Esophagus squamous epithelium (tissue), 5 donors: Measurements from ENCODE around the gene BCAR3. TPM values are rescaled to one million over a fixed set of nuclear protein-coding genes. Genes with fewer than 3 reads are reported as not detected.

Experiments
- DNase-seq: peaks from one replicate; lab custom pipeline; 2025; lab: John Stamatoyannopoulos, UW
- H3K27ac ChIP-seq, 4 donors: fragments of 200-600 bp; sonication (generic); one replicate each; pipeline ENCODE4 v1.5.1; 2016 to 2019; ENCODE audit warnings: mild to moderate bottlenecking in 1 of 4
- H3K27me3 ChIP-seq, 4 donors: fragments of 200-600 bp; sonication (generic); 1 replicate in 3 of 4; 2 replicates in 1 of 4; pipeline versions ENCODE4 v1.5.1 to v1.6.0; 2017 to 2021; ENCODE audit warnings: antibody characterized with exemption in 1 of 4
- H3K36me3 ChIP-seq, 3 donors: fragments of 200-600 bp; sonication (generic); one replicate each; pipeline ENCODE4 v1.5.1; 2016 to 2019
- H3K4me1 ChIP-seq, 3 donors: fragments of 200-600 bp; sonication (generic); one replicate each; pipeline ENCODE4 v1.5.1; 2017 to 2019
- H3K4me3 ChIP-seq, 4 donors: fragments of 200-600 bp; sonication (generic); 1 replicate in 3 of 4; 2 replicates in 1 of 4; pipeline ENCODE4 v1.5.1; 2016 to 2019; ENCODE audit warnings: mild to moderate bottlenecking in 2 of 4, moderate library complexity in 1 of 4
- H3K9me3 ChIP-seq, 3 donors: fragments of 200-600 bp; sonication (generic); one replicate each; pipeline ENCODE4 v1.5.1; 2016 to 2019
- CTCF ChIP-seq, 6 experiments: fragments of 450-650 bp in 4 of 6; fragments of 200-600 bp in 2 of 6; sonication (generic) in 2 of 6; IDR thresholded peaks; one replicate each; pipeline ENCODE4 v1.5.1; 2016 to 2019; ENCODE audit warnings: antibody characterized with exemption in 6 of 6, mild to moderate bottlenecking in 4 of 6, moderate library complexity in 4 of 6
- POLR2A ChIP-seq, 4 donors: fragments of 450-650 bp; IDR thresholded peaks; one replicate each; pipeline ENCODE4 v1.6.1; 2017; ENCODE audit warnings: antibody characterized with exemption in 4 of 4, mild to moderate bottlenecking in 4 of 4, moderate library complexity in 3 of 4
- WGBS, 2 donors: methylation state at CpG; one replicate each; pipeline ENCODE4 v1.1.5; 2018; 5-methylcytosine and 5-hydroxymethylcytosine counted together
- intact Hi-C: fragments of 100-400 bp; cut with DNase I; formaldehyde crosslinking; loops from one replicate; pipeline ENCODE4 v1.15.0; 2022
- total RNA-seq, 4 donors: library from RNA; depleted of rRNA; stranded (reverse); fragments of >200 nt; gene quantifications; one replicate each; pipeline ENCODE4 v1.1.0, GENCODE V29; 2016
- donor health status: DM: yes; HTN: yes; CAD: no.

The BCAR3 gene
- total RNA-seq, 4 donors from 2014 or later = 6.9 to 17.5 (median 9.4) TPM

GRCh38 chr1:93669369-93669768, 12.3 kb downstream of the BCAR3 start:
- WGBS, 2 donors = 74 to 83% methylated on average over 4 of the region's 4 CpGs
- Histone ChIP-seq H3K27me3 (no peaks in the 10 kb centered on the region), H3K9me3 (no peaks in the 10 kb centered on the region), H3K4me3 (no peak overlapping the region), H3K4me1 (peaks cover 25 to 95% (median 47%) of the 10 kb centered on the region in 3 donors), H3K27ac (no peak overlapping the region), H3K36me3 (peaks cover 0 to 10% (median 0%) of the 10 kb centered on the region in 3 donors)
- no peak for DNase-seq
- intact Hi-C loops = no loop called here
- TF ChIP-seq CTCF (IDR thresholded peaks at IDR 0.05) (no peak), POLR2A (IDR thresholded peaks at IDR 0.05) (no peak)

GRCh38 chr1:93668951-93669350, 12.7 kb downstream of the BCAR3 start:
- Histone ChIP-seq H3K27me3 (no peaks in the 10 kb centered on the region), H3K36me3 (peaks cover 0 to 6% (median 0%) of the 10 kb centered on the region in 3 donors), H3K27ac (no peak overlapping the region), H3K4me1 (peaks cover 27 to 95% (median 48%) of the 10 kb centered on the region in 3 donors), H3K9me3 (no peaks in the 10 kb centered on the region), H3K4me3 (no peak overlapping the region)
- 91 to 93% methylated on average over 5 of the region's 5 CpGs for WGBS, 2 donors
- no peak for DNase-seq
- intact Hi-C loops = no loop called here
- TF ChIP-seq CTCF (IDR thresholded peaks at IDR 0.05) (no peak), POLR2A (IDR thresholded peaks at IDR 0.05) (no peak)

- Histone ChIP-seq H3K36me3 (peaks cover 0 to 5% (median 0%) of the 10 kb centered on the region in 3 donors), H3K4me1 (peaks cover 22 to 95% (median 45%) of the 10 kb centered on the region in 3 donors), H3K27me3 (no peaks in the 10 kb centered on the region), H3K9me3 (no peaks in the 10 kb centered on the region), H3K4me3 (no peak overlapping the region), H3K27ac (no peak overlapping the region)
- TF ChIP-seq POLR2A (IDR thresholded peaks at IDR 0.05) (no peak), CTCF (IDR thresholded peaks at IDR 0.05) (no peak)
- DNase-seq = no peak
- intact Hi-C loops = no loop called here
- 92 to 100% methylated on average over 5 of the region's 5 CpGs for WGBS, 2 donors
Measured at GRCh38 chr1:93668121-93668520, 13.5 kb downstream of the BCAR3 start.

GRCh38 chr1:93667642-93668041, 14.0 kb downstream of the BCAR3 start:
- H3K27me3 ChIP-seq = no peaks in the 10 kb centered on the region
- H3K27ac ChIP-seq = peak overlapping the region in 1 of 4 donors; percentile 6
- WGBS, 2 donors = 93 to 100% methylated on average over 3 to 4 of the region's 4 CpGs
- intact Hi-C loops = no loop called here
- H3K4me1 ChIP-seq = peaks cover 18 to 95% (median 45%) of the 10 kb centered on the region in 3 donors
- TF ChIP-seq CTCF (IDR thresholded peaks at IDR 0.05) = no peak
- no peak for TF ChIP-seq POLR2A (IDR thresholded peaks at IDR 0.05)
- no peak overlapping the region for H3K4me3 ChIP-seq
- H3K9me3 ChIP-seq = no peaks in the 10 kb centered on the region
- H3K36me3 ChIP-seq = peaks cover 0 to 5% (median 0%) of the 10 kb centered on the region in 3 donors
- DNase-seq = no peak

- WGBS, 2 donors = 68 to 69% methylated on average over 12 to 14 of the region's 14 CpGs
- intact Hi-C loops = no loop called here
- TF ChIP-seq POLR2A (IDR thresholded peaks at IDR 0.05) (no peak), CTCF (IDR thresholded peaks at IDR 0.05) (no peak)
- Histone ChIP-seq H3K36me3 (peaks cover 0 to 5% (median 0%) of the 10 kb centered on the region in 3 donors), H3K27me3 (no peaks in the 10 kb centered on the region), H3K9me3 (no peaks in the 10 kb centered on the region), H3K4me3 (no peak overlapping the region), H3K4me1 (peaks cover 10 to 95% (median 44%) of the 10 kb centered on the region in 3 donors), H3K27ac (peak overlapping the region in 1 of 4 donors; percentile 17)
- DNase-seq = no peak
Measured at GRCh38 chr1:93666613-93667384, 14.8 kb downstream of the BCAR3 start.
